GM12878 (cell line): ENCODE measurements around the gene MCM3AP. TPM values are rescaled to one million over a fixed set of nuclear protein-coding genes. Genes with fewer than 3 reads are reported as not detected.

Experiments
- ATAC-seq: fragments of 200-7000 bp; cut with Tn5 transposase; 3 replicates; pipeline ENCODE4 v1.9.1; 2020; ENCODE audit warnings: mild to moderate bottlenecking, moderate library complexity
- BruUV-seq: library from RNA; stranded (reverse); fragments of 400-500 nt; replicated peaks from 2 replicates; lab custom pipeline; 2021; lab: Mats Ljungman, UMichigan
- CTCF ChIA-PET: fragments of 300-600 bp; sonication (Branson Sonifier 250); formaldehyde crosslinking; extraction: SDS; loops from one replicate; lab custom pipeline; 2021; ENCODE audit warnings: inconsistent platforms; lab: Yijun Ruan, JAX
- POLR2A ChIA-PET: fragments of 350-600 bp; formaldehyde crosslinking; extraction: SDS; loops from one replicate; lab custom pipeline; 2021; ENCODE audit warnings: inconsistent platforms; lab: Charles Lee
- RAD21 ChIA-PET: fragments of 300-600 bp; sonication (Branson Sonifier 250); formaldehyde crosslinking; loops from one replicate; lab custom pipeline; 2023; ENCODE audit warnings: antibody characterized with exemption; ENCODE audit not compliant: unreplicated experiment; lab: Charles Lee
- SMC1A ChIA-PET: fragments of 300-600 bp; sonication (Branson Sonifier 250); formaldehyde crosslinking; loops from one replicate; lab custom pipeline; 2023; ENCODE audit not compliant: unreplicated experiment, uncharacterized antibody; lab: Charles Lee
- DNase-seq: peaks from one replicate; pipeline ENCODE4 v3.0.0-alpha.2; 2011; ENCODE audit warnings: low read depth, low spot score
- FAIRE-seq: peaks from 3 replicates; lab custom pipeline; 2011; peaks lifted over from hg19 to GRCh38; lab: Jason Lieb, UNC
- H2AFZ ChIP-seq: 2 replicates; pipeline ENCODE4 v1.6.0; 2011; ENCODE audit warnings: low read depth, low read length, control low read depth; ENCODE audit not compliant: control insufficient read depth
- H3K27ac ChIP-seq: 2 replicates; pipeline ENCODE4 v1.5.1; 2011; ENCODE audit warnings: control low read depth; ENCODE audit not compliant: control insufficient read depth, insufficient read depth
- H3K27me3 ChIP-seq, 2 experiments: replicated peaks in 1 of 2; 2 replicates each; pipeline versions ENCODE4 v1.6.0 to v1.6.1; 2011; ENCODE audit warnings: low read length in 1 of 2; ENCODE audit not compliant: control insufficient read depth in 2 of 2, insufficient read depth in 2 of 2
- H3K36me3 ChIP-seq, 2 experiments: 2 replicates each; pipeline ENCODE4 v1.5.1; 2011; ENCODE audit warnings: low read length in 1 of 2; ENCODE audit not compliant: control insufficient read depth in 2 of 2, insufficient read depth in 2 of 2
- H3K4me1 ChIP-seq: 2 replicates; pipeline ENCODE4 v1.6.1; 2011; ENCODE audit warnings: mild to moderate bottlenecking, low read length, moderate library complexity, mixed read lengths; ENCODE audit not compliant: control insufficient read depth, insufficient read depth
- H3K4me2 ChIP-seq: 2 replicates; pipeline ENCODE4 v1.6.0; 2011; ENCODE audit warnings: control low read depth; ENCODE audit not compliant: control insufficient read depth, insufficient read depth
- H3K4me3 ChIP-seq: fragments of 200-600 bp; sonication (generic); 2 replicates; pipeline ENCODE4 v1.5.1; 2016
- H3K79me2 ChIP-seq: 2 replicates; pipeline ENCODE4 v1.6.0; 2011; ENCODE audit warnings: low read length; ENCODE audit not compliant: control insufficient read depth, insufficient read depth
- H3K9ac ChIP-seq: 2 replicates; pipeline ENCODE4 v1.8.0; 2011; ENCODE audit warnings: low read length, control low read depth, mixed read lengths; ENCODE audit not compliant: control insufficient read depth, insufficient read depth
- H3K9me3 ChIP-seq: replicated peaks from 3 replicates; pipeline ENCODE4 v1.5.1; 2011; ENCODE audit warnings: mild to moderate bottlenecking, low read length; ENCODE audit not compliant: control insufficient read depth, insufficient read depth
- H4K20me1 ChIP-seq: 2 replicates; pipeline ENCODE4 v1.6.0; 2011; ENCODE audit not compliant: control insufficient read depth, insufficient read depth
- BCLAF1 ChIP-seq: fragments of 450-650 bp; IDR thresholded peaks from 2 replicates; pipeline ENCODE4 v1.6.1; 2017; ENCODE audit warnings: antibody characterized with exemption, mild to moderate bottlenecking, moderate library complexity
- DPF2 ChIP-seq: fragments of 450-650 bp; IDR thresholded peaks from 2 replicates; pipeline ENCODE4 v1.6.1; 2017; ENCODE audit warnings: mild to moderate bottlenecking
- LARP7 ChIP-seq: fragments of 450-650 bp; IDR thresholded peaks from 2 replicates; pipeline ENCODE4 v1.6.1; 2017; ENCODE audit warnings: mild to moderate bottlenecking
- NFYB ChIP-seq: IDR thresholded peaks from 2 replicates; pipeline ENCODE4 v1.6.1; 2011; ENCODE audit warnings: low read depth, mild to moderate bottlenecking, low read length, improper control_type of control experiment, moderate library complexity; ENCODE audit not compliant: insufficient read depth
- NR2F1 ChIP-seq: fragments of 450-650 bp; conservative IDR thresholded peaks from 2 replicates; pipeline ENCODE4 v1.6.1; 2017; ENCODE audit warnings: mild to moderate bottlenecking
- RAD51 ChIP-seq: fragments of 450-650 bp; IDR thresholded peaks from 2 replicates; pipeline ENCODE4 v1.6.1; 2016; ENCODE audit warnings: moderate library complexity, mild to moderate bottlenecking, inconsistent platforms
- TBL1XR1 ChIP-seq: IDR thresholded peaks from 2 replicates; pipeline ENCODE4 v1.6.1; 2012; ENCODE audit warnings: low read depth, low read length, improper control_type of control experiment
- ZNF384 ChIP-seq: IDR thresholded peaks from 2 replicates; pipeline ENCODE4 v1.6.1; 2012; ENCODE audit warnings: low read depth, mild to moderate bottlenecking, low read length, improper control_type of control experiment, borderline replicate concordance
- WGBS: methylation state at CpG from one replicate; pipeline ENCODE4 v1.1.6; 2016; ENCODE audit warnings: low lambda C conversion rate; ENCODE audit not compliant: insufficient replicate concordance, insufficient coverage; ENCODE audit errors: missing lambda C conversion rate; 5-methylcytosine and 5-hydroxymethylcytosine counted together
- in situ Hi-C: fragments of 300-500 bp; cut with MboI; formaldehyde crosslinking; loops from 9 replicates; pipeline ENCODE4 v1.14.3; 2018; ENCODE audit warnings: mixed read lengths
- intact Hi-C: fragments of 100-400 bp; cut with micrococcal nuclease; formaldehyde crosslinking; loops from one replicate; pipeline ENCODE4 v1.14.2; 2022; ENCODE audit not compliant: unreplicated experiment
- polyA plus RNA-seq, 11 experiments: library from polyadenylated mRNA; depleted of rRNA in 4 of 11; unstranded in 6 of 11; stranded (reverse) in 5 of 11; fragments of >200 nt; fragmentation: Nextera tagmentation in 4 of 11; fragmentation: Illumina TruSeq in 1 of 11; extraction: Ambion mirVana in 4 of 11; extraction: Trizol in 1 of 11; gene quantifications; 1 replicate in 1 of 11; 2 replicates in 10 of 11; pipeline versions ENCODE4 v1.2.1 to v1.2.3, GENCODE V29; 2011 to 2016; ENCODE audit warnings: inconsistent platforms in 2 of 11, missing spikeins in 2 of 11, low read depth in 1 of 11
- total RNA-seq, 4 experiments: library from RNA; depleted of rRNA in 3 of 4; stranded (reverse); fragments of >200 nt in 3 of 4; fragmentation: Illumina TruSeq in 1 of 4; extraction: Trizol in 1 of 4; gene quantifications; 2 replicates each; pipeline versions ENCODE4 v1.2.1 to v1.2.3, GENCODE V29; 2013 to 2021

Gene MCM3AP
- total and polyA plus RNA-seq, 10 of the 15 experiments (the other 5 are each of a cell fraction or from before 2014, with no cell fraction given), result 6.1 to 95.7 (median 47.0) TPM

- peak; percentile 52; the same call in 1 of the 2 replicates for TF ChIP-seq NFYB
- no peak for TF ChIP-seq BCLAF1
- TF ChIP-seq NR2F1, result peak; percentile 92
- no peak for TF ChIP-seq ZNF384
- TF ChIP-seq LARP7, result peak; percentile 65; the same call in 1 of the 2 replicates
- TF ChIP-seq RAD51, result no peak
- TF ChIP-seq DPF2, result peak; percentile 77
Measured at GRCh38 chr21:46228345-46229051, 56.9 kb downstream of the MCM3AP start, which contains the start of gene LSS (continued).

- peaks cover 52% of the 10 kb centered on the region for H3K79me2 ChIP-seq
- FAIRE-seq (no peak), DNase-seq (no peak)
- H3K4me1 ChIP-seq, result peaks cover 5% of the 10 kb centered on the region; the same call in 1 of the 2 replicates
- POLR2A ChIA-PET, result interaction anchor here (0.7 to 2.1 kb wide), 8 partner anchors 26 to 408 kb away, joined by 3 to 8 read pairs (median 3); partner anchors contain the start of genes C21orf58, PCNT, PRMT2 and YBEY
- TF ChIP-seq TBL1XR1, result no peak
- TF ChIP-seq, all 136 proteins: peak for 0
- Histone ChIP-seq H3K27ac (peak overlapping the region; percentile 45), H3K9ac (peak overlapping the region; percentile 67), H3K27me3 (no peaks in the 10 kb centered on the region), H3K4me3 (peak overlapping the region; percentile 81), H3K36me3 (peaks cover 0 to 6% of the 10 kb centered on the region in 2 experiments; a peak in 2 of 4 replicates), H4K20me1 (no peaks in the 10 kb centered on the region), H2AFZ (peak overlapping the region; percentile 81; the same call in 1 of the 2 replicates), H3K9me3 (no peaks in the 10 kb centered on the region), H3K4me2 (peak overlapping the region; percentile 81)
- ATAC-seq, result peak; percentile 7
- CTCF ChIA-PET, result interaction anchor here (1.0 to 9.7 kb wide), 3 partner anchors 24 to 84 kb away, joined by 3 to 59 read pairs (median 34); no protein-coding TSS in a partner anchor
- RAD21 ChIA-PET, result interaction anchor here (0.6 to 4.0 kb wide), 6 partner anchors 23 to 98 kb away, joined by 3 to 19 read pairs (median 4); partner anchors contain the start of gene C21orf58
- intact Hi-C loops (loop anchor here (1.0 to 5.0 kb wide), 3 partner anchors 59 to 96 kb away; partner anchors contain the start of genes MCM3AP, PCNT and YBEY), in situ Hi-C loops (no loop called here)
- SMC1A ChIA-PET, result interaction anchor here (0.6 to 1.2 kb wide), 3 partner anchors 26 to 98 kb away, joined by 3 to 6 read pairs (median 4); partner anchors contain the start of gene MCM3AP
- BruUV-seq, result no TSS peak
- 2% methylated on average over 20 of the region's 20 CpGs for WGBS
Measured at GRCh38 chr21:46227811-46228344, 57.5 kb downstream of the MCM3AP start.
